GM18861 (cell line): ENCODE results near the gene SMPD3.

ENCODE experiments used
- ATAC-seq: cut with Tn5 transposase; IDR thresholded peaks from one replicate; pipeline ENCODE4 v1.9.1; 2021; ENCODE audit not compliant: unreplicated experiment

SMPD3 gene

GRCh38 chr16:68343137-68343536, 105.2 kb downstream of the SMPD3 start:
- no peak for ATAC-seq

DNA sequence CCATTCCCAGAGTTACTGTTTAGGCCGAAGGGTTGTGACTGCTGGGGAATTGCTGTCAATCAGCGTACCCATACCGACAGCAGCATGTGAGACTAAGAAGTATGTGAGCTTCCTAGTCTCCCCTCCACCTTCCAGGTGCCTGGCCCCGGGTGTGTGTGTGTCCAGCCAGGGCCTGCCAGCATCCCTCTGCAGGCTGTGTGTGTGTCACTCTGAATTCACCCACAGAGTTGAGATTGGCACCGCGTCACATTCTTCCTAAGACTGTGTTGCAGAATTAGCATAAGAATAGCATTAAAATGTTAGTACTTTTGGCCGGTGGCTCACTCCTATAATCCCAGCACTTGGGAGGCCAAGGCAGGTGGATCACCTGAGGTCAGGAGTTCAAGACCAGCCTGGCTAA, 105.7 kb downstream of the SMPD3 start:
- no peak for ATAC-seq

DNA sequence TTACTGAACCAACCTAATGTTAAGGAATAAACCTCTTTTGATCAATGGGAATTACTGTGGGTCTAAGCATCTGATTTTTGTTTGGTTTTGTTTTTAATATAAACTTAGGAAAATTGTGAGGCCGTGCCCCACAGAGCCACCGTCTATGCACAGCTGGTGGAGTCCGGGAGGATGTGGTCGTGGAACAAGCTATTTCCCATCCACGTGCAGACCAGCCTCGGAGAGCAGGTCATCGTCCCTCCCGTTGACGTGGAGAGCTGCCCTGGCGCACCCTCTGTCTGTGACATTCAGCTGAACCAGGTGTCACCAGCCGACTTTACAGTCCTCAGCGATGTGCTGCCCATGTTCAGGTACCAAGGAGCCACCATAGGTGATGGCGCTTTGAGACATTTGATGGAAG, 109.1 kb downstream of the SMPD3 start:
- no peak for ATAC-seq

- no peak for ATAC-seq
Observed at GRCh38 chr16:68338326-68339119, 109.8 kb downstream of the SMPD3 start.

GRCh38 chr16:68335175-68335574, 113.1 kb downstream of the SMPD3 start:
- no peak for ATAC-seq

DNA sequence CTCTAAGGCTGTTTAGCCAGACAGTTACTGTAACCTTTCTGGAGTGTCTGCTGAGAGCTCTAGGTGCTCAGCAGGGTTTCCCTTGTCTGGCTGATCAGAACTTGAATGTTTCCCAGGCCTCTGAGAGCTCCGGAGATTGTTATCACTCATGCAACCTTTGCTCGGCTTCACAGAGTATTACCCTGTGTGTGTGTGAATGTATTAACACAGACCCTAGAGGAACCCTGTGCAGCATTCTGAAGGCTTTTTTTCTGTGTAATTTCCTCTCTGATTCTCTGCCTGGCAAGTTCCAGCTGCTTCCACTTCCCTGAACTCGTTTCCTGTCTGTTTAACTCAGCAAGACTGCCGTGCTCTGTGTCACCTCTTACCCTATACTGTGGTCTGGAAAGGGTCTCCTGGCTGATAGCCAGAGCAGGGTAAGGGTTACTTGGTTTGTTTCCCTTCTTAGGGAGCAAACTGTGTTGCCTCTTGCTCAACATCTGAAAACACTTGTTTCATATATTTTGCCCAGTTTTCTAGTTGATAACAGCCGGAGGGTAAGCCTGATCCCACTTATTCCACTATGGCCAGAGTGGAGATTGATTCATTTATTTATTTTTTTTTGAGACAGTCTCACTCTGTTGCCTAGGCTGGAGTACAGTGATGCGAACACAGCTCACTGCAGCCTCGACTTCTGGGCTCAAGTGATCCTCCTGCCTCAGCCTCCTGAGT, 115.7 kb downstream of the SMPD3 start:
- ATAC-seq = no peak

DNA sequence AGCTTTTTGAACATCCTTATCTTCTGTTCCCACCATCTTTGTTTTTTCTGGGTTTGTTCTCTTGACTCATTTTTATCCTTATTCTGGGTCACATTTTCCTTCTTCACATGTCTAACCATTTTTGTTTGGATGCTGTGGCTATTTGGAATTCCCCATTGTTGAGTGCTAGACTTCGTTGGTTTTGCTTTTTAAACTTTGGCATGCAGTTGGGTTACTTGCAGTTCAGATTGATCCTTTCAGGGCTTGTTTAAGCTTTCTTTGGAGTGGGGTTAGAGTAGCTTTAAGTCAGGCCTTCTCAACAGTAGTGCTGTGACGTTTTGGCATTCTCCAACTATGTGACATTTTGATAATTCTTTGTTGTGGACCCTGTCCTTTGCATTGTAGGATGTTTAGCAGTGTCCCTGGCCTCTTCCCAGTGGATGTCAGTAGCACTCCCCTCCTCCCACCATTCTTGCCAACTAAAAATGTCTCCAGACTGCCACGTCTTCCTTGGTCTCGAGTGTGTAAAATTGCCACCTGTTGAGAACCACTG, 116.4 kb downstream of the SMPD3 start:
- no peak for ATAC-seq

- peak; percentile 16 for ATAC-seq
Observed at GRCh38 chr16:68328860-68329390, 119.4 kb downstream of the SMPD3 start.

- peak; percentile 67 for ATAC-seq
Observed at GRCh38 chr16:68328151-68328859, 120.0 kb downstream of the SMPD3 start.

GRCh38 chr16:68324780-68325357, 123.4 kb downstream of the SMPD3 start:
- no peak for ATAC-seq

DNA sequence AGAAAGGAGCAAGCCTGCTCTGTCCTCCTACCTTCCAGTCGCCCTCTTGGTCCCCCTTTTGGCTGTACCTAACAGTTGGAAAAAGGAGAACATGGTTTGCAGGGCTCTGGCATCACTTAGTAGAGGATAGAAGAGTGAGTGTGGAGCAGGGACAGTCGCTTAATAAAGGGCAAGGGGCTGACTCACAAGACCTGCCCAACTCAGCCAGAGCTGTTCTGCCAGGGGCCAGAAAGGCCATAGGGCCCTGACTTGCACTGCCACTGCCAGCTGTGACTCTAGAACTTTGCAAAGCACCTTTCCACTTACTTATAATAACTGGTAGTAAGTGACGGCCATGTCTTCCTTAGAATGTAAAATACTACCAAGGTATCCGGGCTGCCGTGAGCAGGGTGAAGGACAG, 124.0 kb downstream of the SMPD3 start:
- ATAC-seq = no peak

GRCh38 chr16:68319185-68319908, 129.0 kb downstream of the SMPD3 start:
- no peak for ATAC-seq

GRCh38 chr16:68313116-68313515, 135.2 kb downstream of the SMPD3 start:
- ATAC-seq = no peak

GRCh38 chr16:68310774-68311511, 137.4 kb downstream of the SMPD3 start, which contains the start of the genes PRMT7 and SLC7A6OS:
Gene PRMT7, plus strand, starts transcription at chr16:68311019. Its CDS starts 4,961 bp downstream, at chr16:68315980.
Gene SLC7A6OS, minus strand, starts transcription at chr16:68310946. Its CDS starts 20 bp downstream, at chr16:68310926.
- peak; percentile 87 for ATAC-seq

GRCh38 chr16:68310437-68310773, 137.9 kb downstream of the SMPD3 start:
- ATAC-seq = no peak

GRCh38 chr16:68309799-68310198, 138.5 kb downstream of the SMPD3 start:
- no peak for ATAC-seq
